H1 (cell line): ENCODE data around the gene LIN37. TPM values are rescaled to one million over a fixed set of nuclear protein-coding genes. Genes with fewer than 3 reads are reported as not detected.

Source experiments
- ATF2 ChIP-seq: IDR thresholded peaks from 2 replicates; pipeline ENCODE4 v1.6.1; 2012; ENCODE audit warnings: low read length, inconsistent platforms
- BRCA1 ChIP-seq: IDR thresholded peaks from 2 replicates; pipeline ENCODE4 v1.6.1; 2012; ENCODE audit warnings: low read depth, low read length, improper control_type of control experiment
- polyA plus RNA-seq, 7 experiments: library from polyadenylated mRNA; depleted of rRNA in 3 of 7; stranded (reverse) in 5 of 7; unstranded in 2 of 7; fragments of >200 nt in 5 of 7; fragments of 200-250 nt in 2 of 7; gene quantifications; 1 replicate in 5 of 7; 2 replicates in 1 of 7; 4 replicates in 1 of 7; pipeline versions ENCODE4 v1.2.1 to v1.2.3, GENCODE V29; 2011 to 2013; ENCODE audit warnings: missing spikeins in 2 of 7, mixed read lengths in 2 of 7
- total RNA-seq: library from RNA; stranded (reverse); fragmentation: NEBNext Ultra II Directional; extraction: Animal tissue kit (Norgen Biotek cat#: 25700); gene quantifications from 2 replicates; pipeline ENCODE4 v1.2.1, GENCODE V29; 2021

LIN37 gene
- total and polyA plus RNA-seq, 2 of the 8 experiments (the other 6 are each of a cell fraction or from before 2014, with no cell fraction given), result 3.8 to 9.8 TPM

DNA sequence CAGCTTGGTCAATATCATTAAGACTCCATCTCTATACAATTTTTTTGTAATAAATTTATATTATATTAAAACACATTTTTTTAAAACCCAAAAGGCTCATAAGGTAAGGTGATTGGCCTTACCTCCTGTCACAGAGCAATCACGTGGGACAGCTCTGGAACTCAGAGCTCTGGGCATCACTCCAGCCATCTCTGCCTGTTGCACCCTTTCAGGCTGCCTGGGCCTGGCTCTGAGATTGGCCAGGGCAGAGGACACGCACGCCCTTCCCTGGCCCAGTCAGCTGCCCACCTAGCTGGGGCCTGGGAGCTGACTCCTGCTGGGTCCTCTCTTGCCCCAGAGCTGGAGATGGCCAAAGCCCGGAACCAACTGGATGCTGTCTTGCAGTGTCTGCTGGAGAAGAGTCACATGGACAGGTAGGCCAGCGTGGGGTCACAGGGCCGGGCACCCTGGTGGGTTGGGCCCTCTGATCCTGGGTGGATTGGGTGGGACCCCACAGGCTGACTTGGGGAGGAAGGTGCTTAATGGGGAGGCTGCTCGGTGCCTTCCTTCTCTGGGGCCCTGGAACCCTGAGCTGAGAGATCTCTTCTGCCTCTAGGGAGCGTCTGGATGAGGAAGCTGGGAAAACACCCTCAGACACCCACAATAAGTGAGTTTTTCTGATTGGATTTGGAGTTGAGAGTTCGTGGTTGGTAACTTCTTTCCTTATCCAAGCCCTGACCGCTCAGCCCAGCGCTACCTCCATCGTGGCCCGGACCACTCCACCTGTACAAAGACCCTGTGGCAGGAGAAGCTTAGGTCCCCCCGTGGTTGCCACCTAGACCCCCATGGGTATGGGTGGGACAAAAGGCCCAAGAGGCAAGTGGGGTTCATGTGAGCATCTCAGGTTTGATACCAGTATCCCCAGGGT, 3.7 kb downstream of the LIN37 start (continued):
- no peak for TF ChIP-seq ATF2
- TF ChIP-seq BRCA1, result no peak
- TF ChIP-seq, all 59 proteins: peak for 0
